Pancreas (tissue), 10 donors: ENCODE measurements around the gene PAFAH2. TPM values are rescaled to one million over a fixed set of nuclear protein-coding genes. Genes with fewer than 3 reads are reported as not detected.

ENCODE experiments used
- ATAC-seq, 4 donors: fragments of 200-7000 bp; cut with Tn5 transposase; one replicate each; pipeline versions ENCODE4 v1.8.0 to v1.9.1; 2020; ENCODE audit warnings: mild to moderate bottlenecking in 4 of 4, moderate library complexity in 4 of 4
- DNase-seq, 6 donors: peaks; one replicate each; pipeline ENCODE4 v3.0.0-alpha.2; 2020
- FAIRE-seq: peaks from 2 replicates; lab custom pipeline; 2012; peaks lifted over from hg19 to GRCh38; lab: Jason Lieb, UNC
- H3K27ac ChIP-seq, 4 donors: fragments of 200-600 bp; sonication (generic); 1 replicate in 3 of 4; 2 replicates in 1 of 4; pipeline versions ENCODE4 v1.5.0 to v1.8.0; 2020
- H3K27me3 ChIP-seq, 4 donors: fragments of 200-600 bp; one replicate each; pipeline ENCODE4 v1.8.0; 2021
- H3K36me3 ChIP-seq, 3 donors: fragments of 200-600 bp; sonication (generic) in 1 of 3; one replicate each; pipeline versions ENCODE4 v1.5.0 to v1.8.0; 2020 to 2021
- H3K4me1 ChIP-seq, 3 donors: fragments of 200-600 bp; one replicate each; pipeline ENCODE4 v1.8.0; 2021
- H3K4me3 ChIP-seq, 4 donors: fragments of 200-600 bp; sonication (generic) in 2 of 4; one replicate each; pipeline versions ENCODE4 v1.5.0 to v1.8.0; 2020 to 2021
- H3K9me3 ChIP-seq, 4 donors: fragments of 200-600 bp; one replicate each; pipeline ENCODE4 v1.8.0; 2021
- CTCF ChIP-seq, 4 donors: fragments of 200-600 bp; sonication (generic) in 3 of 4; IDR thresholded peaks; one replicate each; pipeline versions ENCODE4 v1.5.0 to v1.8.0; 2021; ENCODE audit warnings: antibody characterized with exemption in 4 of 4
- WGBS, 2 donors: extraction: QIAGEN DNeasy Blood & Tissue Kit; methylation state at CpG; one replicate each; pipeline ENCODE4 v1.1.7; 2013; 5-methylcytosine and 5-hydroxymethylcytosine counted together
- intact Hi-C, 3 donors: fragments of 100-400 bp; cut with DNase I; formaldehyde crosslinking; loops; one replicate each; pipeline versions ENCODE4 v1.11.1 to v1.14.2; 2022
- polyA plus RNA-seq, 2 donors: library from polyadenylated mRNA; stranded (reverse); fragments of 200-250 nt; gene quantifications; one replicate each; pipeline ENCODE4 v1.2.3, GENCODE V29; 2013
- total RNA-seq, 6 donors: library from RNA; stranded (reverse); fragmentation: NEBNext Ultra II Directional in 4 of 6; extraction: Animal tissue kit (Norgen Biotek cat#: 25700) in 4 of 6; gene quantifications; one replicate each; pipeline versions ENCODE4 v1.2.1 to v1.2.4, GENCODE V29; 2021 to 2023
- donor health status: healthy with polysubstance abuse.
- donor health status: DM: no; HTN: no; CAD: no; lungs with moderate emphysema.
- donor health status: DM: no; HTN: no; CAD: no.
- donor health status: control.
- donor health status: control.
- donor health status: Bipolar disorder and iron deficiency.
- donor health status: DM: yes; HTN: yes; CAD: no.
- donor health status: DM: no; HTN: no; CAD: no.
- donor health status: DM: no; HTN: no; CAD: no.
- donor health status: DM: yes; HTN: yes; CAD: no.

Gene PAFAH2
- total and polyA plus RNA-seq, 8 donors = 11.0 to 20.9 (median 15.3) TPM

- Histone ChIP-seq H3K9me3 (no peaks in the 10 kb centered on the region), H3K4me3 (no peak overlapping the region), H3K27ac (no peak overlapping the region), H3K4me1 (no peaks in the 10 kb centered on the region), H3K36me3 (peaks cover 11 to 18% (median 14%) of the 10 kb centered on the region in 3 donors), H3K27me3 (no peaks in the 10 kb centered on the region)
- DNase-seq (no peak), ATAC-seq (no peak), FAIRE-seq (no peak)
- 94% methylated on average over 6 of the region's 6 CpGs for WGBS, 2 donors
- intact Hi-C loops = no loop called here
- TF ChIP-seq CTCF (IDR thresholded peaks at IDR 0.05) = no peak
Observed at GRCh38 chr1:25958465-25958864, 39.4 kb downstream of the PAFAH2 start.

- no peak for TF ChIP-seq CTCF (IDR thresholded peaks at IDR 0.05)
- FAIRE-seq (no peak), DNase-seq (no peak), ATAC-seq (no peak)
- Histone ChIP-seq H3K9me3 (no peaks in the 10 kb centered on the region), H3K27ac (no peak overlapping the region), H3K36me3 (peaks cover 0 to 2% (median 0%) of the 10 kb centered on the region in 3 donors), H3K4me3 (no peak overlapping the region), H3K27me3 (no peaks in the 10 kb centered on the region), H3K4me1 (no peaks in the 10 kb centered on the region)
- intact Hi-C loops = no loop called here
Observed at GRCh38 chr1:25955553-25955952, 42.3 kb downstream of the PAFAH2 start.

DNA sequence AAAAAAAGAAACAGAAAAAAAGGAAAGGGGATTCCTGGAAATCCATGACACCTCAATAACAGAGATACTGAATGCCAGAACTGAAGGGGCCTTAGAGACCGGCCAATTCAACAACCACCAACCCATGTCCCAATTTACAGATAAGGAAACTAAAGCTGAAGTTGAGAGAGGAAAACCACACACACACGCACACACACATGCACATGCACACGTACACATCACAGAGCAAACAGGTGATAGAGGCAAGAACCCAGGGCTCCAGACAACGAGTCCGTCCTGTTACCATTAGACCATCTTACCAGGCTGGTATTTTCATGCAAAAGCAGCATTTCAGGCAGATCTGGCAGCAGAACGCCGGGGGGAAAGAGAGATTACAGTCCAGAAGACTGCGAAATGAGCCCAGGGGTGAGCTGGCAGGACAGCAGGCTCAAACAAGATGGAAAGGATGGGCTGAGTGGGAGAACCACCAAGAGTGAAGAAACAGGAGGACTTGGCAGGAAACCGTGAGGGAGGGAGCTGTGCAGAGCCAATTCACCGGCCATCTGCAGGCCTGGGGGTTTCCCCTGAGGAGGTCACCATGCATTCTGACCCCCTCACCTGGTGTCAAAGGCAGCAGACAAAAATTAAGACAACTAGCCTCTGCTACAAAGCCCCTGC is 43.5 kb downstream of the PAFAH2 start:
- H3K27me3 ChIP-seq = no peaks in the 10 kb centered on the region
- no peaks in the 10 kb centered on the region for H3K4me1 ChIP-seq
- no peak overlapping the region for H3K27ac ChIP-seq
- no peak for TF ChIP-seq CTCF (IDR thresholded peaks at IDR 0.05)
- no peaks in the 10 kb centered on the region for H3K36me3 ChIP-seq
- ATAC-seq (no peak), DNase-seq (no peak), FAIRE-seq (no peak)
- H3K9me3 ChIP-seq = no peaks in the 10 kb centered on the region
- no peak overlapping the region for H3K4me3 ChIP-seq
- 85 to 88% methylated on average over 10 of the region's 10 CpGs for WGBS, 2 donors
- intact Hi-C loops = no loop called here

- intact Hi-C loops = no loop called here
- Histone ChIP-seq H3K27ac (no peak overlapping the region), H3K27me3 (no peaks in the 10 kb centered on the region), H3K4me3 (no peak overlapping the region), H3K9me3 (no peaks in the 10 kb centered on the region), H3K4me1 (no peaks in the 10 kb centered on the region), H3K36me3 (no peaks in the 10 kb centered on the region)
- 66 to 71% methylated on average over 4 of the region's 4 CpGs for WGBS, 2 donors
- no peak for TF ChIP-seq CTCF (IDR thresholded peaks at IDR 0.05)
- DNase-seq = no peak
- peak in 2 of 4 donors; percentile 22 to 25 for ATAC-seq
- no peak for FAIRE-seq
Observed at GRCh38 chr1:25952841-25953401, 44.9 kb downstream of the PAFAH2 start.

GRCh38 chr1:25948641-25949040 is 49.2 kb downstream of the PAFAH2 start:
- H3K27ac ChIP-seq = no peak overlapping the region
- DNase-seq (no peak), FAIRE-seq (no peak), ATAC-seq (no peak)
- no peaks in the 10 kb centered on the region for H3K36me3 ChIP-seq
- WGBS, 2 donors = 85 to 86% methylated on average over 4 of the region's 4 CpGs
- H3K4me1 ChIP-seq = no peaks in the 10 kb centered on the region
- intact Hi-C loops = no loop called here
- H3K27me3 ChIP-seq = no peaks in the 10 kb centered on the region
- no peak for TF ChIP-seq CTCF (IDR thresholded peaks at IDR 0.05)
- no peak overlapping the region for H3K4me3 ChIP-seq
- H3K9me3 ChIP-seq = no peaks in the 10 kb centered on the region
